HS-27A (cell line): ENCODE data around the gene EIF5B.
"Not testable (repeated sequence)": the region's sequence is repeated elsewhere in the genome, so short reads cannot be mapped to it uniquely, and the experiment has no call there.

Source experiments
- DNase-seq: peaks from one replicate; pipeline ENCODE4 v3.0.0-alpha.2; 2012; ENCODE audit warnings: low read depth, missing footprints

EIF5B gene, protein sequence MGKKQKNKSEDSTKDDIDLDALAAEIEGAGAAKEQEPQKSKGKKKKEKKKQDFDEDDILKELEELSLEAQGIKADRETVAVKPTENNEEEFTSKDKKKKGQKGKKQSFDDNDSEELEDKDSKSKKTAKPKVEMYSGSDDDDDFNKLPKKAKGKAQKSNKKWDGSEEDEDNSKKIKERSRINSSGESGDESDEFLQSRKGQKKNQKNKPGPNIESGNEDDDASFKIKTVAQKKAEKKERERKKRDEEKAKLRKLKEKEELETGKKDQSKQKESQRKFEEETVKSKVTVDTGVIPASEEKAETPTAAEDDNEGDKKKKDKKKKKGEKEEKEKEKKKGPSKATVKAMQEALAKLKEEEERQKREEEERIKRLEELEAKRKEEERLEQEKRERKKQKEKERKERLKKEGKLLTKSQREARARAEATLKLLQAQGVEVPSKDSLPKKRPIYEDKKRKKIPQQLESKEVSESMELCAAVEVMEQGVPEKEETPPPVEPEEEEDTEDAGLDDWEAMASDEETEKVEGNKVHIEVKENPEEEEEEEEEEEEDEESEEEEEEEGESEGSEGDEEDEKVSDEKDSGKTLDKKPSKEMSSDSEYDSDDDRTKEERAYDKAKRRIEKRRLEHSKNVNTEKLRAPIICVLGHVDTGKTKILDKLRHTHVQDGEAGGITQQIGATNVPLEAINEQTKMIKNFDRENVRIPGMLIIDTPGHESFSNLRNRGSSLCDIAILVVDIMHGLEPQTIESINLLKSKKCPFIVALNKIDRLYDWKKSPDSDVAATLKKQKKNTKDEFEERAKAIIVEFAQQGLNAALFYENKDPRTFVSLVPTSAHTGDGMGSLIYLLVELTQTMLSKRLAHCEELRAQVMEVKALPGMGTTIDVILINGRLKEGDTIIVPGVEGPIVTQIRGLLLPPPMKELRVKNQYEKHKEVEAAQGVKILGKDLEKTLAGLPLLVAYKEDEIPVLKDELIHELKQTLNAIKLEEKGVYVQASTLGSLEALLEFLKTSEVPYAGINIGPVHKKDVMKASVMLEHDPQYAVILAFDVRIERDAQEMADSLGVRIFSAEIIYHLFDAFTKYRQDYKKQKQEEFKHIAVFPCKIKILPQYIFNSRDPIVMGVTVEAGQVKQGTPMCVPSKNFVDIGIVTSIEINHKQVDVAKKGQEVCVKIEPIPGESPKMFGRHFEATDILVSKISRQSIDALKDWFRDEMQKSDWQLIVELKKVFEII

DNA sequence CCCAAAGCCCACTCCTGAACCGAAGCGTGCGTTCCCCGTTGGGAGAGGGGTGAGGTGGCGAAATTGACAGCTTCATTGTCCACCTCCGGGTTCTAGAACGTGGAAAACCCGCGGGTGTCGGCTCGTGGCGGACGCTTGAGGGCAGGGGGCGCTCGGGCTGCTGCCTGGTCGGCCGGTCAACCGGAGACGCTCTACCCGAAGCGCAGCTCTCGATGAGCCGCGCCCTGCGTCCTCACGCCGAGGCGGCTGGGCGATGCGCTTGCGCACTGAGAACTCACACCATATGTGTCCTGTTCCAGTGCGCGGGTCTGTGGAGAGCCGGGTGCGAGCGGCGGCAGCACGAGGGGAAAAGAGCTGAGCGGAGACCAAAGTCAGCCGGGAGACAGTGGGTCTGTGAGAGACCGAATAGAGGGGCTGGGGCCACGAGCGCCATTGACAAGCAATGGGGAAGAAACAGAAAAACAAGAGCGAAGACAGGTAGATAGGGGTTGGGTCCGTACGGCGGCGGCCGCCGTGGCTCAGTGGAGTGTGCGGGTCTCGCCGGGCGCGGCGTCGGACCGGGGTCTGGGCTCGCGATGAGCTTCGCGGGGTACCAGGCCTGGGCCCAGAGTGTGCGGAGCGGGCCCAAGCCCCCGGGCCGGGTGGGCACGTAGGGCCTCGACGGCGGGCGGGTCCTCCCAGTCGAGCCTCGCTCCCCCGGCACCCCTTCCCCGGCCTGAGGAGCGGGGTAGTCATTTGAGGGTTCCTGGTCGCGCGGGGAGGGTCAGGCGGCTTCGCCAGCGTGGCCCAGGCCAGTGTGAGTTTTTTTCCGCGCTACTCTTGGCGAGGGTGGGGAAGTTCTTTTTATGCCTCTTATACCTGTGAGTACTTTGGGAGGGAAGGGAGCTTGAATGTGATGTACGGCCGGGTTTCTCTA lies at the start of gene EIF5B:
EIF5B (plus strand) TSS at position 277 of the 916 bp plus-strand sequence; CDS start at position 443, 166 bp downstream.
- peak; percentile 96 for DNase-seq

DNA sequence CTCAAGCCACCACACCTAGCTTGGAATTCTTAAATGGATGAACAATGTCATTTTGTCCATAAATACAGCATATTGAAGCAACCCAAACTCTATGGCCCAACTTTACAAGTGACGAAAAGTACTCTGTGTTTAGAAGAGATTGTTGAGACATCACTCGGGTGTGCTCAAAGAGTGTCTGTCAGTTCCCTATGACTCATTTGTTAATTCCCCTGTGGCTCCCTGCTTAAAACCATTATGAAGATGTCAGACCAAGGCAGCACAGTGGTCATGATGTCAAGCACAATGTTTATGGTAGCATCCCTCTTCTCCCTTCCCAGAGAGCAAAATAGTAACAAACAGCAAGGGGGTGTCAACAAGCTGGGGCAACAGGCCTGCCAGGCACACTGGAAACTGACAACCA lies 39.2 kb upstream of the EIF5B start:
- no peak for DNase-seq

- no peak for DNase-seq
Observed at GRCh38 chr2:99299580-99299979, 37.6 kb upstream of the EIF5B start.

GRCh38 chr2:99301097-99301496 lies 36.1 kb upstream of the EIF5B start, which contains the start of gene LYG1:
LYG1 (minus strand) TSS chr2:99301197; CDS start chr2:99295670, 5,527 bp downstream.
- DNase-seq, result not testable (repeated sequence)

DNA sequence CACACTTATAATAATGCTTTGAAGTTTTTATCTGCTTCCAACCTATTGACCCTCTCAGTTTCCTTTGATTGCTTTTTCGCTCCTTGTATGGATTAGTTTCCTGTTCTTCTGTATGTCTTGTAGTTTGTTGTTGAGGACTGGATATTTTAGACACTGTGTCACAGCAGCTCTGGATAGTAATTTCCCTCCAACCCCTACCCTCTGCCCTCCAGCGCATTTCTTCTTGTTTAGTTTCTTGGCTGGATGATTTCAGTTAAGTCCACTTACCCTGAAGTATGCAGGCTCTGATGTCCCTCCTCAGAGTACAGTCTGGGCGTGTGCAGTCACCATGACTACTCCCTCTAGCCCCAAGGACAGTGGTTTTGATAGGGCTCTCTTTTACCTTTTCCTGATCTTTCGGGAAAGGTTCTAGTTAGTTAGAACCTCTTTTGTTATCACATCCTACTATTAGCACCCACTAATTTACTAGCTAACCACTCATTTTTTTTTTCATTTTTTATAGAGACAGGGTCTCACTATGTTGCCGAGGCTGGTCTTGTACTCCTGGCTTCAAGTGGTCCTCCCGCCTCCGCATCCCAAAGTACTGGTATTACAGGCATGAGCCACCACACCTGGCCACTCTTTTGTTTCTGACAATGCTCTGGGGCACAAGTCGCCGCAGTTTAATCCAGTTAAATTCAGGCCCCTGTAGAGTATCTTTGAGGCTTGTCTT lies 19.9 kb upstream of the EIF5B start:
- no peak for DNase-seq

DNA sequence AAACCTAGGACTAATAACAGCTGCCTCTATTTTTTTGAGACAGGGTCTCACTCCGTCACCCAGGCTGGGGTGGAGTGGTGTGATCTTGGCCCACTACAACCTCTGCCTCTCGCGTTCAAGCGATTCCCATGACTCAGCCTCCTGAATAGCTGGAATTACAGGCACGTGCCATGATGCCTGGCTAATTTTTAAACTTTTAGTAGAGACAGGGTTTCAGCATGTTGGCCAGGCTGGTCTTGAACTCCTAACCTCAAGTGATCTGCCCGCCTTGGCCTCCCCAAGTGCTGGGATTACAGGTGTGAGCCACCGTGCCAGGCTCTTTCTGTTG lies 19.4 kb upstream of the EIF5B start:
- not testable (repeated sequence) for DNase-seq

GRCh38 chr2:99325384-99325783 lies 11.8 kb upstream of the EIF5B start:
- DNase-seq, result no peak

DNA sequence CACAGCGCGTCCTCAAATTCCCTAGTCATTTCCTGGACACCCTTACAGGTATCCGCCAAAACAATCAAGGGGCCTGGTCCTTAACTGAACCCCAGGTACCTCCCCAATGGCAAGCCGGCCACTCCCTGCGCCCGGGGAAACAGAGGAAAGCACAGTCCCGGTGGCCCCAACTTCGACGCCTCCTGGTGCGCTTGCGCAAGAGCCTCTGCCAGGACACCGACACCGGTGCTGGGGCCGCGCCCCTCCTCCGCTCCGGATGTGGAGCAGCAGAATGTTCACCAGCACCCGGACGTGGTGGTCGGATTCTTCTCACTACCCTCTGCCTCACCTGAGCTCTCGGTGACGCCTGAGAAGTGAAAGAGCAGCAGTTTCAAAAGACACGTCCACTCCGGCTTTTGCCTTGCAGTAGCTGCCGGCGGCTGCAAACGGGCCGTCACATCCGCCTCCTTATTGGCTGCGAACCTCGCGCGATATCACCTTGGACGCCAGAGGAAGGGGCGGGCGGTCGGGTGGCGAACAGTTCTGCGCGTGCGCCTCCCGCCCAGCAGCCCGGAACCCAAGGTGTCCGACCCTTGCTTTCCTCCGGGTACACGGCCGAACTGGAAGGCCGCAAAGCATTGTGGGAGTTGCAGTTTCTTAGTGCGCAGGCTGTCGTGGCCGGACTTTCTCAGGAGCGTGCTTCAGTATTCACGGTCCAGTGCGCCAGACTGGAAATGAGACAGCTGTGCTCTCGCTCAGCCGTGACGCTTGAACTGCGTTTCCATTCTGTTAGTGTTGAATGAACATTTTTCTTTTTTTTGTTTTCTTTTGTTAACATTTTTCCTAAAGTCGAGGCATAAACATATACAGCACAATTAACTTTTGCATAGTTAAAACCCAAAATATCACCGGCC lies 1.0 kb upstream of the EIF5B start, which contains the start of gene TXNDC9:
TXNDC9 (minus strand) TSS at position 423 of the 893 bp plus-strand sequence. CDS start 3,123 bp downstream, outside the sequence.
- peak; percentile 100 for DNase-seq

DNA sequence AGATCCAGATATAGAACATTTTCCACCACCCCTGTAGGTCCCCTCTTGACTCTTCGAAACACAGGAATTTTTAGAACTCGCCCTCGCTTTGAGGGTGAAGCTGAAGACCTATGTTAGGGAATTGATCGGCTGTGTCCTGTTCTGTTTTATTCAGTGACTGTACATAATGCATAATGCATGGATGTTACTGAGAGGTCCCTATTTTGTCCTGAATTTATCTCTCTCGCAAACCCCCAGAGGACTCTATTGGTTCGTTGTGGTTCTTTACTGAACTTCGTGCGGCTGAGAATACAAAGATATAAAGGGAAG lies 431 bp upstream of the EIF5B start:
- no peak for DNase-seq

DNA sequence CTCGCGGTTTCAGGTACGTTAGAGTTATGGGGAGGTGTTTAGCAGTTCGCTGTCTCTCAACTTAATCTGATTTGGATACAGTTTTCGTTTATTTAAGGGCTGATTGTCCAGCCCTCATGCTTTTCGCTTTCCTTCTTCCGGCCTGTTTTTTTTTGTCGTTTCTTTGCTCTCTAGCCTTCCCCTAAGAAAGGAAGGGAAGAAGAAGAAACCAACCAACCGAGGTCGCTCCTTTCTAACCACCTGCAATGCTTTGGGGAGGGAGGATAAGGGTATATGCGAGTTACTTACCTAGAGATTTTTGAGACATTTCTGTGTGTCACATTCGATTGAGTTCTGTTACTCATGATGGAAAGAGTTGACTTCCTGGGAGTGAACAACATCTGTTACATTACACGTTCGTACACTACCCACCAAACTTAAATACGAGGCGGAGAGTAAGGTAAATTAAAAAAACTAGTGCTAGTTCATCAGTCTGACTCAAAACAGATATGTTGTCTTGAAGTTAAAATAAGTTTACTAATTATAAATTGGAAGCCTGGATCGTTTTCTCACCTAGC lies 918 bp downstream of the EIF5B start:
- DNase-seq, result peak; percentile 5

- DNase-seq, result no peak
Observed at GRCh38 chr2:99340669-99341236, 3.6 kb downstream of the EIF5B start.

GRCh38 chr2:99342536-99342935 lies 5.3 kb downstream of the EIF5B start:
- DNase-seq, result no peak

DNA sequence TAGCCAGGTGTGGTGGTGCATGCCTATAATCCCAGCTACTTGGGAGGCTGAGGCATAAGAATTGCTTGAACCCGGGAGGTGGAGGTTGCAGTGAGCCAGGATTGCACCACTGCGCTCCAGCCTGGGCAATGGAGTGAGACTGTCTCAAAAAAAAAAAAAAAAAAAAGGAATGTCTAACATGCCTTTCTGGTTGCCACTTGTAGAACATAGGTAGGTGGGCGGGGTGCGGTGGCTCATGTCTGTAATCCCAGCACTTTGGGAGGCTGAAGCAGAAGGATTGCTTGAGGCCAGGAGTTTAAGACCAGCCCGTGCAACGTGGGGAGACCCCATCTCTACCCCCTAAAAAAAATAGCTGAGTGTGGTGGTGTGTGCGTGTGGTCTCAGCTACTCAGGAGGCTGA lies 8.3 kb downstream of the EIF5B start:
- not testable (repeated sequence) for DNase-seq

GRCh38 chr2:99346218-99346617 lies 9.0 kb downstream of the EIF5B start:
- DNase-seq, result no peak

DNA sequence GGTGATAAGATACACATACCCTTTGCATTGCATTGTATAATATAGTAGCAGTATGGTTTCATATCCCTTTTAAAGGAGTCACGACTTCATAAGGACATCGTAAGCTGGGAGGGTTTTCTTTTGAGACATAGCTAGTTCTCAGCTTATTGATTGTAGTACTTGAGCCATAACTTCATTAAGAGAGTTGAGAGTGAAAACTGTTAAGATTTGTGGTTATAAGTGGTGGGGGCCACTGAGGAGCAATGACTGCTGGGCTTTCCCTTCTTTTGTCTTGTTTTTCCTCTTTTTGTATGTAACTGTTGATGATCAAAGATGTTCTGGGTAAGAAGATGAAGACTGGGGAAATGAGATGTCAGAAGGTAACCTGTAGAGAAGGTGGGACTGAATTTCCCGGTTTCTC lies 11.0 kb downstream of the EIF5B start:
- DNase-seq, result no peak

- no peak for DNase-seq
Observed at GRCh38 chr2:99350194-99350593, 13.0 kb downstream of the EIF5B start.

- peak; percentile 7 for DNase-seq
Observed at GRCh38 chr2:99354070-99354469, 16.9 kb downstream of the EIF5B start.

DNA sequence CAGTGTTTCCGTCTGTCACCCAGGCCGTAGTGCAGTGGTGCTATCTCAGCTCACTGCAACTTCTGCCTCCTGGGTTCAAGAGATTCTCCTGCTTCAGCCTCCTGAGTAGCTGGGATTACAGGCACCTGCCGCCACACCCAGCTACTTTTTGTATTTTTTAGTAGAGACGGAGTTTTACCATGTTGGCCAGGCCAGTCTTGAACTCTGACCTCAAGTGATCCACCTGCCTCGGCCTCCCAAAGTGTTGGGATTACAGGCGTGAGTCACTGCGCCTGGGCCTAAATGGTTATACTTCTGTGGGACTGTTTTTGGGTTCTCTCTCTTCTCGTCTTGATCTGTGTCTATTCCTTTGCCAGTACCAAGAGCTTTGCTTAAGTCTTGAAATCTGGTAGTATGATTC lies 17.6 kb downstream of the EIF5B start:
- not testable (repeated sequence) for DNase-seq

- no peak for DNase-seq
Observed at GRCh38 chr2:99356853-99357252, 19.7 kb downstream of the EIF5B start.
